Measurements from ENCODE around the gene EYS. TPM values are rescaled to one million over a fixed set of nuclear protein-coding genes. Genes with fewer than 3 reads are reported as not detected.

EYS gene
- total RNA-seq, 1 experiment from 2014 or later = not detected

DNA sequence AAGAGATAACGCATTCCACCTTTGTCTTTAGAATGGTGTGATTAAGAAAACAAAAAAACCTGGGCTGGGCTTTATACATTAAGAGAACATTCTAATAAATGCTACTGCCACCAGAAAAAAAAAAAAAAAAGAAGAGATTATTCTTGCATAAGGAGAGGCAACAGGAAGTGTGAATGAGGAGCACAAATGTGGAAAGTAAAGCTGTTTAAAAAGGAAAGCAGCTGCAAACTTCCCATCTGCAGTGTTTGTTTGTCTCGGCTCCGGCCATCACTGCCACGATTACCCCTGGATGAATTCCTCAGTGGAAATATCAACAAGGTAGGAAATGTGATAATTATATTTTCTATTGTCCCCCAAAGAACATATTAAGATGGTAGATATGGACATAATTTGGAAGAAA, 1847.5 kb downstream of the EYS start (continued):
- TF ChIP-seq, protein P1, sequence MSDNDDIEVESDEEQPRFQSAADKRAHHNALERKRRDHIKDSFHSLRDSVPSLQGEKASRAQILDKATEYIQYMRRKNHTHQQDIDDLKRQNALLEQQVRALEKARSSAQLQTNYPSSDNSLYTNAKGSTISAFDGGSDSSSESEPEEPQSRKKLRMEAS (IDR thresholded peaks at IDR 0.05) = no peak
- TF ChIP-seq FOSL1 (IDR thresholded peaks at IDR 0.05; ENCODE audit: low read depth) = no peak

DNA sequence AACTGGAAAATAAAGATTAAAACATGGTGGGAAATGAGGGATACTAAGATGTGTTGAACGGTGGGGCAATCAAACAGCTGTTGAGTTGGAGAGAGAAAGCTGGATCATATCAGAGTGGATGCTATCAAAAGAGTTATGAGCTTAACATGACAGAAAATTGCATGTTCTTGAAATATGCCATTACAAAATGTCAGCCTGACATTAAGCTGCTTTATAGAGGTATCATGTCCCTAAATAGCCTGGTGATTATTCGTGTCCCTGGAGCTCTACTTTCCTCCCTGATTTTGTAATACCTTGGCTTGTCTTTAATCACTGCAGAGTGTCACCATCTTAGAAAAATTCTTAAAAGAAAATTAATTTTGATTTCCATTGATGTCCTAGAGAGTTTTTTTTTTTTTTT, 1848.3 kb downstream of the EYS start:
- H2AFZ ChIP-seq (ENCODE audit: low read depth, low read length, poor library complexity, severe bottlenecking) = no peak overlapping the region
- intact Hi-C loops (cut with micrococcal nuclease) = no loop called here
- ChIA-PET RAD21 (ENCODE audit: low non-redundant PET in 1 of 2, low total read pairs in 2 of 2, uncharacterized antibody in 2 of 2, unreplicated experiment in 2 of 2) (no interaction called here), CTCF (interaction anchor here (1.3 kb wide), 1 partner anchor 41 kb away, joined by 3 read pairs; no protein-coding TSS in a partner anchor), POLR2A (no interaction called here)
- no peaks in the 10 kb centered on the region for H3K36me3 ChIP-seq (ENCODE audit: control insufficient read depth in 1 of 2, insufficient read depth in 2 of 2, low read length in 2 of 2)
- H3K4me2 ChIP-seq (ENCODE audit: low read length) = no peak overlapping the region
- DNase-seq (ENCODE audit: low read depth, low spot score) (no peak), ATAC-seq (no peak)
- no peaks in the 10 kb centered on the region for H4K20me1 ChIP-seq (ENCODE audit: insufficient read depth)
- no peak overlapping the region for H3K27ac ChIP-seq (ENCODE audit: low read depth, low read length)
- no peaks in the 10 kb centered on the region for H3K79me2 ChIP-seq (ENCODE audit: insufficient read depth, low read length)
- H3K4me1 ChIP-seq (ENCODE audit: control insufficient read depth in 1 of 2, insufficient read depth in 2 of 2, low read length in 2 of 2) = no peaks in the 10 kb centered on the region
- no peaks in the 10 kb centered on the region for H3K27me3 ChIP-seq (ENCODE audit: insufficient read depth, low read length)
- no peaks in the 10 kb centered on the region for H3K9me2 ChIP-seq (ENCODE audit: insufficient read depth)
- H3K9me3 ChIP-seq (ENCODE audit: control insufficient read depth in 1 of 2, insufficient read depth in 1 of 2, low read depth in 1 of 2, low read length in 2 of 2) = no peaks in the 10 kb centered on the region
- BruUV-seq (replicated peaks) = no TSS peak
- no peak overlapping the region for H3K9ac ChIP-seq (ENCODE audit: low read length)
- no peak for TF ChIP-seq POLR2A (IDR thresholded peaks at IDR 0.05; ENCODE audit: borderline replicate concordance, extremely low read depth, insufficient read depth, insufficient read length)
- TF ChIP-seq, protein P2, sequence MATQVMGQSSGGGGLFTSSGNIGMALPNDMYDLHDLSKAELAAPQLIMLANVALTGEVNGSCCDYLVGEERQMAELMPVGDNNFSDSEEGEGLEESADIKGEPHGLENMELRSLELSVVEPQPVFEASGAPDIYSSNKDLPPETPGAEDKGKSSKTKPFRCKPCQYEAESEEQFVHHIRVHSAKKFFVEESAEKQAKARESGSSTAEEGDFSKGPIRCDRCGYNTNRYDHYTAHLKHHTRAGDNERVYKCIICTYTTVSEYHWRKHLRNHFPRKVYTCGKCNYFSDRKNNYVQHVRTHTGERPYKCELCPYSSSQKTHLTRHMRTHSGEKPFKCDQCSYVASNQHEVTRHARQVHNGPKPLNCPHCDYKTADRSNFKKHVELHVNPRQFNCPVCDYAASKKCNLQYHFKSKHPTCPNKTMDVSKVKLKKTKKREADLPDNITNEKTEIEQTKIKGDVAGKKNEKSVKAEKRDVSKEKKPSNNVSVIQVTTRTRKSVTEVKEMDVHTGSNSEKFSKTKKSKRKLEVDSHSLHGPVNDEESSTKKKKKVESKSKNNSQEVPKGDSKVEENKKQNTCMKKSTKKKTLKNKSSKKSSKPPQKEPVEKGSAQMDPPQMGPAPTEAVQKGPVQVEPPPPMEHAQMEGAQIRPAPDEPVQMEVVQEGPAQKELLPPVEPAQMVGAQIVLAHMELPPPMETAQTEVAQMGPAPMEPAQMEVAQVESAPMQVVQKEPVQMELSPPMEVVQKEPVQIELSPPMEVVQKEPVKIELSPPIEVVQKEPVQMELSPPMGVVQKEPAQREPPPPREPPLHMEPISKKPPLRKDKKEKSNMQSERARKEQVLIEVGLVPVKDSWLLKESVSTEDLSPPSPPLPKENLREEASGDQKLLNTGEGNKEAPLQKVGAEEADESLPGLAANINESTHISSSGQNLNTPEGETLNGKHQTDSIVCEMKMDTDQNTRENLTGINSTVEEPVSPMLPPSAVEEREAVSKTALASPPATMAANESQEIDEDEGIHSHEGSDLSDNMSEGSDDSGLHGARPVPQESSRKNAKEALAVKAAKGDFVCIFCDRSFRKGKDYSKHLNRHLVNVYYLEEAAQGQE (IDR thresholded peaks at IDR 0.05; ENCODE audit: low read depth) = no peak
- H3K4me3 ChIP-seq (replicated peaks in 1 of 2; ENCODE audit: low read depth in 1 of 2, low read length in 2 of 2) = no peak overlapping the region

DNA sequence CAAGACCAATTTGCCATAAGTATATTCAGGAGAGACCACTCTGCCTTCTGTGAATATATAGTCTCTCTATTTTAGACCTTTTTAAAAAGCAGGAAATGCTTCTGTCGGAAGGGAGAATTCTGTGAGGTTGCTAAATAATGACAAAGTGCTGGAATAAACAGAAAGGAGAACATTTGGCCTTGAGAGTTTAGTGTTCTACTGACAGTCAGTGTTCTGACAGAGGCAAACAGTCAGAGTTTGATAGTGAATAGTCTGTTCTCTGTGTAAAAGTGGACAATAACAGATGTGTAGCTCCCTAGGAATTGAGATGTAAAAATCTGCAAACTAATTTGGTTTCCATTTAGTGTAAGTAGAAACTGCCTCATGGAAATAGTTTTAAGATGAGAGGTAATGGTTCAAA, 1850.8 kb downstream of the EYS start:
- RAD21 ChIA-PET (ENCODE audit: low non-redundant PET in 1 of 2, low total read pairs in 2 of 2, uncharacterized antibody in 2 of 2, unreplicated experiment in 2 of 2) = no interaction called here
- intact Hi-C loops (cut with micrococcal nuclease) = no loop called here

More for the DNA sequence above, 1850.8 kb downstream of the EYS start:
- H3K4me1 ChIP-seq (ENCODE audit: control insufficient read depth in 1 of 2, insufficient read depth in 2 of 2, low read length in 2 of 2) = no peaks in the 10 kb centered on the region
- no TSS peak for BruUV-seq (replicated peaks)
- POLR2A ChIA-PET = no interaction called here
- no peaks in the 10 kb centered on the region for H3K79me2 ChIP-seq (ENCODE audit: insufficient read depth, low read length)
- H3K9me2 ChIP-seq (ENCODE audit: insufficient read depth) = no peaks in the 10 kb centered on the region
- H4K20me1 ChIP-seq (ENCODE audit: insufficient read depth) = no peaks in the 10 kb centered on the region
- H3K27ac ChIP-seq (ENCODE audit: low read depth, low read length) = no peak overlapping the region
- H3K9me3 ChIP-seq (ENCODE audit: control insufficient read depth in 1 of 2, insufficient read depth in 1 of 2, low read depth in 1 of 2, low read length in 2 of 2) = no peaks in the 10 kb centered on the region
- H3K27me3 ChIP-seq (ENCODE audit: insufficient read depth, low read length) = no peaks in the 10 kb centered on the region
- H2AFZ ChIP-seq (ENCODE audit: low read depth, low read length, poor library complexity, severe bottlenecking) = no peak overlapping the region
- no peak overlapping the region for H3K4me3 ChIP-seq (replicated peaks in 1 of 2; ENCODE audit: low read depth in 1 of 2, low read length in 2 of 2)
- DNase-seq (ENCODE audit: low read depth, low spot score) = no peak
- no peak for TF ChIP-seq JUND (IDR thresholded peaks at IDR 0.05)
- TF ChIP-seq ELF1 (IDR thresholded peaks at IDR 0.05; ENCODE audit: borderline replicate concordance, low read depth) = no peak
- no peak for TF ChIP-seq POLR2AphosphoS5 (IDR thresholded peaks at IDR 0.05; ENCODE audit: low read depth, low read length)
- TF ChIP-seq EGR1 (IDR thresholded peaks at IDR 0.05; ENCODE audit: low read depth) = no peak
- TF ChIP-seq EZH2 (IDR thresholded peaks at IDR 0.05) = no peak
- TF ChIP-seq EZH2phosphoT487 (IDR thresholded peaks at IDR 0.05; ENCODE audit: borderline replicate concordance) = no peak
- no peak for TF ChIP-seq TCF7L2 (IDR thresholded peaks at IDR 0.05; ENCODE audit: borderline replicate concordance, extremely low read depth, insufficient read depth, insufficient read length)
- TF ChIP-seq YY1 (IDR thresholded peaks at IDR 0.05; ENCODE audit: extremely low read depth, insufficient replicate concordance, low read depth, low read length) = no peak
- TF ChIP-seq SIN3A (IDR thresholded peaks at IDR 0.05; ENCODE audit: low read depth) = no peak
- no peak for TF ChIP-seq SP1 (IDR thresholded peaks at IDR 0.05; ENCODE audit: low read depth)
- no peak for TF ChIP-seq SRF (IDR thresholded peaks at IDR 0.05; ENCODE audit: low read depth)
- H3K9ac ChIP-seq (ENCODE audit: low read length) = no peak overlapping the region
- no peak overlapping the region for H3K4me2 ChIP-seq (ENCODE audit: low read length)
- ATAC-seq = no peak
- no peaks in the 10 kb centered on the region for H3K36me3 ChIP-seq (ENCODE audit: control insufficient read depth in 1 of 2, insufficient read depth in 2 of 2, low read length in 2 of 2)
- CTCF ChIA-PET = no interaction called here
